T-helper 2 cell (primary cell): ENCODE results near the gene ANKH.
"Not testable (repeated sequence)": the region's sequence is repeated elsewhere in the genome, so short reads cannot be mapped to it uniquely, and the experiment has no call there.

Source experiments
- DNase-seq, 5 experiments: peaks; one replicate each; pipeline versions ENCODE4 v3.0.0 to v3.0.0-alpha.2; 2012 to 2022

Gene ANKH

GRCh38 chr5:14824499-14824898 lies 47.1 kb downstream of the ANKH start:
- no peak for DNase-seq

DNA sequence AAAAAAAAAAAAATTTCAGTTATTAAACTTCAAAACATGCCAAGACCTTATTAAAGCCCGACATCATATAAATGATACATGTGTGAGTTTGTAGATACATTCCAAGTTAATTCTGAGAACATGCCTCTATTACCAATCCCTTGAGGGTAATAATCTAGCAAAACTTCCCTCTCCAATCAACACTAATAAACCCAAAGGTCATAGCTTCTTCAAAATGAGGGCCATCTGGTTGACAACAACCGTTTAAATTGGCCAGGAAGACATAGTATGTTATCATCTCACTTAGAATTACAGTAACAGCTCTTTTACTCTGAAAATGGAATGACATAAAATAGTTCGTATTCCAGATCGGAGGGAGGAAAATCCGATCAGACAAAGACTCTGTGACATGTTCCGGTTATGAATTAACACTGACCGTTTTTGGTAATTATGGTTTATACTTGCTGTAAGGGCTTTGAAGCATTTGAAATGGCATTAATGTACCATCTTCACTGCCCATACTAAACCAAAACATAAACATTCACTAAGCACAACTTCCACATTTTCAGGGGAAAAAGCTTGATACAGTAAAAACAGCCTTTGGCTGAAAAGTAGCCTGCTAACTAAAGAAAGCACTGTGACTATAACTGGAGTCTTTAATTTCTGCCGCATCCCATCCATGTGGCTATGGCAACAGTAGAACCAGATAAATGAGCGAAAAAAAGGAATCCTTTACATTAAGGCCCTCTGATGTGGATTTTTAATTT lies 50.3 kb downstream of the ANKH start:
- no peak for DNase-seq

- DNase-seq = no peak
Observed at GRCh38 chr5:14818931-14819790, 52.4 kb downstream of the ANKH start.

DNA sequence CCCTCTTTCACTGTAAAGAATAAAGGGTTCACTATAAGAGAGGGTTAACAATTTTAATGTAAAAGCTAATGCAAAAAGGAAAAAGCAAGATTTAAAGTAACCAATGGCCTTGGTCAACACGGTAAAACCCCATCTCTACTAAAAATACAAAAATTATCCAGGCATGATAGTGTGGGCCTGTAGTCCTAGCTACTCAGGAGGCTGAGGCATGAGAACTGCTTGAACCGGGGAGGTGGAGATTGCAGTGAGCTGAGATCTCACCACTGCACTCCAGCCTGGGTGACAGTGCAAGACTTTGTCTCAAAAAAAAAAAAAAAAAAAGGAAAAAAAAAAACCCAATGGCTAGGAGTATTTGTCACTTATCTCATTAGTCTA lies 53.8 kb downstream of the ANKH start:
- not testable (repeated sequence) for DNase-seq

GRCh38 chr5:14816999-14817761 lies 54.4 kb downstream of the ANKH start:
- DNase-seq = peak in 1 of 5 experiments; percentile 55

DNA sequence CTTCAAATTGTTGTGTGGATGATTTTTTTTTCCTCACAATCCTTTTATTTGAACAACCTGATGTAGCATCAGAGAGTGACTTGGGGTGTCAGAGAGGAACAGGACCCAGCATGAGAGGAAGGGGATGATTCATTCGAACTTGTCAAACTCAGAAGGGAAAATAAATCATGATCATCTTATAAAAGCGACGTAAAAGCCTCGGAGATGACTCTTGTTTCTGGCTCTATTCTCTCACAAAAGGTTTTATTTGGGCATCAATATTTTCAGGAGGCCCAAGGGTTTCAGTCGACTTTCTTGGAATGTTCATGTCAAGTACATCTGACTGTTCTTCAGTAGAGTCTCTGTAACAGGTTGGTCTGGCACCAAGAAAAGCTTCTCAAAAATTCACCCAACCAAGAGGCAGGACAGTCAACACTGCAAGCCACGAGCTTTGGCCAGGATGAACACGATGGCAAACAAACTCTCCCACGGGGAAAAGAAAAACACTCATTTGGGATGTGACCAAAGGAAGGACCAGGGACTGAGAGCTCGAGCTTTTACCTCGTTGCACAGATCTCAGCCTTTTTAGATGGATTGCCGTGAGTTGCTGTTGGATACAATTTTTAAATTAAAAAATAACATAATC lies 55.1 kb downstream of the ANKH start:
- DNase-seq = no peak

DNA sequence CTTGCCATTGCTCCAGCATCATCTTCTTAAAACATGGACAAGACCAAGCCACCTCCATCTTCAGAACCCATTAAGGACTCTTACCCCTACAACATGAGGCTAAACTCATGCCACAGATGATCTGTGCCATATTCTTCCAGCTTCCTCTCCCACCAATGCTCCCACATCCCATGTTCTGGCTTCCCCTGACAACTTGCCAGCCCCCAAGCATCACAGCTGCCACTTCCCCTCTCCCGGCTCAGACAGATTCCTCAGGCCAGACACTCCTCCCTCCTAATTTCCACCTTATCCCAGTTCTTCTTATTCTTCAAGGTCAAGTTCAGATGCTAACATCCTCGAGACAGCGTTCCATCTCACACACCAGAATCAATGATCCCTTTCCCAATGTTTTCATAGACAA lies 57.8 kb downstream of the ANKH start:
- DNase-seq = no peak

DNA sequence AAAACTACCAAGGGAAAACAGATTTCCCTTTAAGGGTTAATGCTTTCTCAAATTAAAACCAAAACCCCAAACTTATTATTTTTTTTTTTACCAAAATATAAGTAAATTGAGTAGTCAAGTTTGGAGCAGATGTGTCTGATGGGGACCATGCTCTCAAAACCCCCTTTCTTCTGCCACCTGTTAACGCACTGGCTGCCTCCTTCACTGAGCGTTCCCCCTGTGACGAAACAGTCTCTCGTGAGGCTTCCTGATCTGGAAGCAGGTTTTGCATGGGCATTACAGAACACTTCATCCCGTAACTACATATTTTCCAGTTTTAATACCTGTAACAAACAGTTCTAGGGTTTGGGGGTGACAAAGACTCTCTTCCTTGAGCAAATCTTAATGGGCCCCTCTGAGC lies 59.4 kb downstream of the ANKH start:
- DNase-seq = no peak

GRCh38 chr5:14810928-14811572 lies 60.5 kb downstream of the ANKH start:
- peak in 1 of 5 experiments; percentile 35 for DNase-seq

GRCh38 chr5:14810282-14810681 lies 61.3 kb downstream of the ANKH start:
- no peak for DNase-seq

- peak; percentile 18 to 96 (median 60) for DNase-seq
Observed at GRCh38 chr5:14809369-14810155, 62.0 kb downstream of the ANKH start.

GRCh38 chr5:14807471-14807870 lies 64.1 kb downstream of the ANKH start:
- DNase-seq = no peak

DNA sequence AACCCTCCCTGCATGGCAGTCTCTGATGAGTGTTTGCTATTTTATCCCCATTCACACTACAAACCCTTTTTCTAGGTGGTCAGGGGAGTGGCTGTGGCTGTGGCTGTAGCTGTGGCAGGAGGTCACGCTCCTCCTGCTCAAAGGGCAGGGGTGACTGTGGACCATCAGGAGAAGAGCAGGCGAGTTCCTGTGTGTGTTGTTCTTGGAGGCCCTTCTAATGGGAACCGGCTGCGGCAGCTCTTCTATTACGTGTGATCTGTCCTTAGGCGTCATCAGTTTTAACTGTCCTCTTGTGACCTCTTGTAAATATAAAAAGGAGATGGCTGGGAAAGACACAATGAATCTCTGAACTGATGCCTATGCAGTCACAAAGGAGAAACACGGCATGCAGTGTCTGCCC lies 65.1 kb downstream of the ANKH start:
- no peak for DNase-seq

- no peak for DNase-seq
Observed at GRCh38 chr5:14802541-14802940, 69.0 kb downstream of the ANKH start.

DNA sequence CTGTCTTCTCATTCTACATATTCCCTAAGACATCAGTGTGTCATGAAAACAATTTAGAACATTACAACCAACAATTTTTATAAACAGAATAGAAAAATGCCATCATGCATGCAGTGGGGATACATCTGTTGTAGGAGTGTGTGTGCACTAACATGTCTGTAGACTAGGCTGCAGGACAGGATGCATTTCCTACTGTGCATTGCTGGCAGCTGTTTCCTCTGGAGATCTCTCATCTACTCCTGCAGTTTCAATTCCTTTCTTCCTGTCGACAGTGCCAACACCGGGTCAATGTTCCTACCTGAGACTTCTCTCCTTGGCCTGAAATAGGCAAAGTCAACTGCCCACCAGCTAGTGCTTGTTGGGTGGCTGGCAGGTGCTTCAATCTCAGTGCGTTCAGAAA lies 69.8 kb downstream of the ANKH start:
- no peak for DNase-seq

- not testable (repeated sequence) for DNase-seq
Observed at GRCh38 chr5:14797385-14797784, 74.2 kb downstream of the ANKH start.

DNA sequence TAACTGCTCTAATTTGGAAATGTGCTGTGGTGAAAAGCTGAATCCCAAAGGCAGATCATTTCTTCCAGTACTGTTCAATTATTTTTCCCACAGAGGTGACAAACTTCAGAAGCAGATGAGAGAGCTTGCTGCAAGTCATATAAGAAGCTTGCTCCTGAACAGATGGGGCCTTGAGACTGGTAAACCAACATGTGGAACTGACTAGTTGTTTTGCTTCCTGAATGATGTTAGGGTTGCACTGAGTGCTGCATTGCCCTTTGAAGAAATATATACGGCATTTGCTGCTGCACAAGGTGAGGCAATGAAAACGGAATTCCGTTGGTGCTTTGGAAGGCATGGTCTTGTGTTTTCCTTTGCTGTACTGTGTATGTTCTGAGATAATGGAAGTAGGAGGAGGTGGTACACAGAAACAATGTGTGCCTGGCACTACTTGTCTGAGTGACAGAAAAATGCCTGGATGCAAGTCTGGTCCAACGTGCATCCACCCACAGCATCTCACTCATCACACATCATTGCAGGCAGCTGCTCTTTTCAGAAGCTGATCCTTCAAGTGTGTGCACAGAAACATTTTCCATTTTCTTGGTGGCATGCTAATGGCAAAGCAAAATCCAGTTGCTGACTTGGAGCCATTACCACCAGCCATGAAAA lies 76.9 kb downstream of the ANKH start:
- DNase-seq = no peak

GRCh38 chr5:14793851-14794250 lies 77.7 kb downstream of the ANKH start:
- no peak for DNase-seq

GRCh38 chr5:14790911-14791310 lies 80.7 kb downstream of the ANKH start:
- DNase-seq = no peak

DNA sequence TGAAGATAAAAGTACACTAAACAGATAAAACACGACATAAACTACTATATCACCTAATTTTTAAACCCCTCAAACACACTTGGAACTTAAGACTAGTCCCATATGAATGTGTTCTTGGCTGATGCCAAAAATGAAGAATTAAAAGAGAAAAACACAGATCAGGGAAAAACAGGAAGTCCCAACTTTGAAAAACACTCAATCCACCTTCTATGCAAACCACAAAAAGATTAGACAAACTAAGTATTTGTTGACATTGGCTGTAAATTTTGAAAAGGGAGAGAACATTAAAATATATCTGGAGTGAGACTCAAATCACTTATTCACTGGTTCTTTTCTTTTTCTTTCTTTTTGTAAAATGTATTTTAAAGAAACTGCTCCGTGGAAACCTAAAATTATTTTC lies 81.4 kb downstream of the ANKH start:
- DNase-seq = no peak
